Mucosa of descending colon (tissue), 3 donors: ENCODE measurements around the gene KRT16. TPM values are rescaled to one million over a fixed set of nuclear protein-coding genes. Genes with fewer than 3 reads are reported as not detected.

Experiments
- ATAC-seq: fragments of 200-7000 bp; cut with Tn5 transposase; one replicate; pipeline ENCODE4 v1.9.1; 2020; ENCODE audit warnings: mild to moderate bottlenecking, moderate library complexity
- DNase-seq, 3 donors: peaks; one replicate each; pipeline ENCODE4 v3.0.0-alpha.2; 2020
- H3K36me3 ChIP-seq: fragments of 200-600 bp; one replicate; pipeline ENCODE4 v1.8.0; 2021; ENCODE audit warnings: low read depth, mild to moderate bottlenecking
- H3K4me1 ChIP-seq: fragments of 200-600 bp; one replicate; pipeline ENCODE4 v1.8.0; 2021; ENCODE audit warnings: low read depth, mild to moderate bottlenecking
- H3K4me3 ChIP-seq: fragments of 200-600 bp; one replicate; pipeline ENCODE4 v1.8.0; 2021; ENCODE audit warnings: mild to moderate bottlenecking
- H3K9me3 ChIP-seq: fragments of 200-600 bp; one replicate; pipeline ENCODE4 v1.8.0; 2021; ENCODE audit warnings: mild to moderate bottlenecking
- CTCF ChIP-seq: fragments of 200-600 bp; IDR thresholded peaks from one replicate; pipeline ENCODE4 v1.8.0; 2022; ENCODE audit warnings: antibody characterized with exemption, mild to moderate bottlenecking
- intact Hi-C, 2 donors: fragments of 100-400 bp; cut with DNase I in 1 of 2; cut with micrococcal nuclease in 1 of 2; formaldehyde crosslinking; loops; one replicate each; pipeline versions ENCODE4 v1.11.0 to v1.11.1; 2022; cut with DNase I, micrococcal nuclease
- total RNA-seq, 3 donors: library from RNA; stranded (reverse); fragmentation: NEBNext Ultra II Directional in 2 of 3; extraction: Animal tissue kit (Norgen Biotek cat#: 25700) in 2 of 3; gene quantifications; one replicate each; pipeline versions ENCODE4 v1.2.1 to v1.2.4, GENCODE V29; 2021 to 2023
- donor health status: DM: no; HTN: no; CAD: no; lungs with moderate emphysema.
- donor health status: DM: no; HTN: no; CAD: no.
- donor health status: DM: no; HTN: yes; CAD: no.

Gene KRT16
- total RNA-seq, 3 donors from 2014 or later: not detected

- Histone ChIP-seq H3K9me3 (no peaks in the 10 kb centered on the region), H3K4me1 (no peaks in the 10 kb centered on the region), H3K36me3 (no peaks in the 10 kb centered on the region), H3K4me3 (no peak overlapping the region)
- DNase-seq: no peak
- TF ChIP-seq CTCF: no peak
- intact Hi-C loops: no loop called here
- no peak for ATAC-seq
Measured at GRCh38 chr17:41594363-41594915, 18.1 kb downstream of the KRT16 start.

- H3K9me3 ChIP-seq: no peaks in the 10 kb centered on the region
- H3K36me3 ChIP-seq: no peaks in the 10 kb centered on the region
- TF ChIP-seq CTCF: no peak
- intact Hi-C loops: no loop called here
- DNase-seq (no peak), ATAC-seq (no peak)
- no peak overlapping the region for H3K4me3 ChIP-seq
- no peaks in the 10 kb centered on the region for H3K4me1 ChIP-seq
Measured at GRCh38 chr17:41593306-41593981, 19.1 kb downstream of the KRT16 start.

GRCh38 chr17:41592601-41593305, 19.8 kb downstream of the KRT16 start:
- no peak overlapping the region for H3K4me3 ChIP-seq
- H3K9me3 ChIP-seq: no peaks in the 10 kb centered on the region
- DNase-seq (no peak), ATAC-seq (no peak)
- H3K36me3 ChIP-seq: no peaks in the 10 kb centered on the region
- no peaks in the 10 kb centered on the region for H3K4me1 ChIP-seq
- intact Hi-C loops: no loop called here
- TF ChIP-seq CTCF: no peak

GRCh38 chr17:41589301-41589700, 23.3 kb downstream of the KRT16 start:
- TF ChIP-seq CTCF: no peak
- Histone ChIP-seq H3K4me1 (no peaks in the 10 kb centered on the region), H3K9me3 (no peaks in the 10 kb centered on the region), H3K4me3 (no peak overlapping the region), H3K36me3 (no peaks in the 10 kb centered on the region)
- ATAC-seq (no peak), DNase-seq (no peak)
- intact Hi-C loops: no loop called here

GRCh38 chr17:41588126-41588810, 24.3 kb downstream of the KRT16 start:
- DNase-seq (no peak), ATAC-seq (no peak)
- Histone ChIP-seq H3K9me3 (no peaks in the 10 kb centered on the region), H3K4me3 (no peak overlapping the region), H3K36me3 (no peaks in the 10 kb centered on the region), H3K4me1 (no peaks in the 10 kb centered on the region)
- intact Hi-C loops: no loop called here
- no peak for TF ChIP-seq CTCF
